HG03095 (cell line): ENCODE measurements around the gene MRPL24.
A peak's percentile ranks its signal among the peaks of the same experiment; 100 is the strongest.

Source experiments
- ATAC-seq: cut with Tn5 transposase; IDR thresholded peaks from one replicate; pipeline ENCODE4 v1.9.1; 2021; ENCODE audit warnings: moderate library complexity; ENCODE audit not compliant: unreplicated experiment

MRPL24 gene

DNA sequence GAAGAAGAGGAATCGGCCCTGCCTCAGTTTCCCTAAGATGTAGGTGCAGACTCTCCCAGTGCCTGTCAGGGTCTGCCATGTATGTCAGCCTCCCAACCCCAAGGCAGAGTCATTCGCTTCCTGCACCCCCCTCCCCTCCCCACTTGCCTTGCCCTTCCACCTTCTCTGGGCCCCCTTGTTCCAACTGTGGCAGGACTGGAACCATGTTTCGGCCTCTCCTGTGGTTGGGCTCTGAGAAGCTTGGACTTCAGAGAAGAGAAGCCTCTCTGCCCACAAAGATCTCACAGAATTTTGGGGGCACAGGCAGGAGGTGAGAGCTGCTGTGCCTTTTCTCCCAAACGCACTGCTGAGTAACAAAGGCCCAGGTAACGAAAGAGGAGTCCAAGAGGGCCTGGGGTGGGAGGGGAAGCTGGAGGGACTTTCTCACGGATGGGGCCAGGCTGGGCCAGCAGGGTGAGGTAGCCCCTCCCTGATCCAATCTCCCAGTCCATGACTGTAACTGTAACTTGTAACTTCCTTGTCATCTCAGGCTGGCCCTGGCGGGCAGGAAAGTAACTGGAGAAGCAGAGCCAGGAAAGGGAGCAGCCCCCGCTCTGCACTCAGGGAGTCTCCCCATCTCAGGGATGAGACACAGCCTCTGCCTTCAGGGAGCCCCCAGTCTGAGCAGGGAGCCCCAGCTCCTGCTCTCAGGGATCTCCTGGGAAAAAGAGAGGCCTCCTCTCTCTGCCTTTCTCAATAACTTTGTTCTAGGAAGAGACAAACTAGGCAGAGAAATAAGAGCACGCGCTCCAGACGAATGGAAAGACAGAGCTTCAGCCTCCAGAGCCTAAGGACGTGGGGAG, 46.8 kb downstream of the MRPL24 start:
- ATAC-seq, result no peak

DNA sequence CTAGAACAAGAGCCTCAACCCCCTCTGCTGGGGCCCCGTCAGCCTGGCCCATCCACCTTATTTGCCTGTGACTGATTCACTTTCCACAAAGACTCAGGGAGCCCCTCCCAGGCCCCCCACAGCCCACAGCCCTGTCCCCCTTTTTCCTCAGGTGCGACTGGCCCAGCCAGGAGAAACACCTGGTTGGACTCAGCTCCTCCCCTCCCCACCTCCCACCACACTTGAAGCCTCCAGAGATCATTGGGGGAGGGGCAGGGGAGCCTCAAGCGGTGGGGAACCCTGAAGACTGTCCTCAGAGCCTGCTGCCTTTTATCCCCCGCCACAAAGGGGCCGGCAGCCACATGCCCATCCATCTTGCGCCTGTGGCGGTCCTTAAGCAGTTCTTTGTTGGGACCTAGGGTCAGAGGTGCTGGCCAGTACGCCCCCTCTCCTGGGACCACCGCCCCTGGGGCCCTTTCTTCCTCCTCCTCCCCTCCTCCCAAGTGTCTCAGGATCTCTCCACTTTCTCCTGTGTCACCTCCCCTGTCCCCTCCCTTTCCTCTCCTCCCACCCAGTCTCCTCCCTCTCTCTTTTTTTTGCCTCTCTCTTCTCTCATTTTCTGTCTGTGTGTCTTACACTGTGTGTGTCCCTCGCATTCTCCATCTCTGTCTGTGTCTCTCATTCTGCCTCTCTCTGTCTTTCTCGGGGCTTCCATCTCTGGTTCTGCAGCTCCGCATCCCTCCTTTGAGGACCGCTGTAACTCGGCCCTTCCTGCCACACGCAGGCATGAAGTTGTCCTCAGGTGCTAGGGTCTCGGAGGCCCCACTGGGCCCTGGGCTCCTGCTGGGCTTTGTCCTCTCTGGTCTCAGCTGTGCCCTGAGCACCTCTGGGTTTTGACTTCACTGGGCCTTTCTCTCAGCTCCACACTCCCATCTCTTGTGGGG, 47.7 kb downstream of the MRPL24 start:
- no peak for ATAC-seq

DNA sequence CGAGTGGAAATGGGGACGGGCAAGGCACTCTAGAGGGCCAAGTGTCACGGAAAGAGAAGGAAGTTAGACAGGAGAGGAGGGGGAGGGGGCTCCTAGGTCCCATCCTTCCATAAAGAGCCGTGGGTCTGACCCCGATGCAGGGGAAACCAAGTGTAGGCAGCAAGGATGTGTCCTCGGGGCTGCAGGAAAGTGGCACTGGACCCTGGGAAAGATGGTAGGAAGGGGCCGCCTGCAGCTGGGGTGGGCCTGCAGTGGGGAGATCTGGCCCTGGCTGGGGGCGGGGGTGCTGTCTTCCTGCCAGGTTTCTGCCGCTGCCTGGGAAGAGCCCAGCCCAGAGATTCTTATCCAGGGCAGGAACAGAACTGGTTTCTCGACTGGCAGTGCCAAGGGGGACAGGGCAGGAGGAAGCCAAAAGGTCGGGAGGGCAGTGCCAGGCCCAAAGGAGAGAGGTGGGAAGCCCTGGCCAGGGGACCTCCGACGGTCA, 48.4 kb downstream of the MRPL24 start:
- ATAC-seq, result no peak

DNA sequence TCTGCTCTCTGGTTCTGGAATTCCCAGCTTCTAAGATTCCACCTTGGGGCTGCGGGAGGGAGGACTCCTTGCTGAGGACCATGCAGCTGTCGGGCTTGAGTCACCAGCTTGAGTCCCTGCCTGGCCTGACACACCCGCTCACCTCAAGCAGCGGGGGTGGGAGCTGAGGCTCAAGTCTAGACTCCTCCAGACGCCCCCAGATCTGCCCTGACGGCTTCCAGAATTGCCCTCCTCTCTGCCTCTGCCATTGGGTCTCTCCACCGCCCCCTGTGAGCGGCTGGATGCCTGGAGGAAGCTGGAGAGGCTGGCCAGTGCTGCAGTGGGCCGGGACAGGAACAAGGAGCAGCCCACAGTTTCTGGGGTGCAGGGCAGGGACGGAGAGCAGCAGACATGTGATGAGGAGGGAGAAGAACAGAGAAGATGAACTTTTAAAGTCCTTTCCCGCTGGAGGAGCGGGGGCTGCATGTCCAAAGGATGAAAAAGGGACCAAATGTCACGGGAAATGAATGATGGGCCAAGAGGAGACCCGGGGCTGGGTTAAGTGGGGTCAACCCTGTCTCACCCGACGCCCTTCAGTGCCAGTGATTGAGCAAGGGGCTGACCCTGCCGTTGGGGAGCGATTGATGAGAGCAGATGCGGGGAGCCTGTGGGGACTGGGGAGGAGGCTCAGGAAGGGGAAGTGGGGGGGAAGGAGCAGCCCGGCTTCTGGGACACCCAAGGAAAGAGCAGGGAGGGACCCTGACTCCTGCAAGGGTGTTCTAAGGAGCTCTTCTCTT, 49.0 kb downstream of the MRPL24 start:
- ATAC-seq, result no peak

DNA sequence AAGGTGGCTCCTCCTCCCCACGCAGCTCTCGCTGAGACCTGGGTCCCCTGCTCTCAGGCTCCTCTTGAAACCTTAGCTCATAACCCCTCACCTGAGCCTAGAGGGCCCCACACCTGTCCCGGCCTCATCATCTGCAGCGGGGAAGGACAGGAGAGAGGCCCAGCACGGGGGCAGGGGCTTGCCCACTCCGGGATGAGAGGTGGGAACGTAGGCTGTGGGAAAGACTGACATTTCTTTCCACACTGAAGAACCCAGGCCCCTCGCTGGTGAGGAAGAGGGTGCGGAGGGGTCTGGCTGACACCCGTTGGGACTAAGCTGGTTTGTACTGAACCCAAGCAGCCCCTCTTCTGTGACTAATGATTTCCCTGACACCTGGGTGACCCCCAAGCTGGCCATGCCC, 49.7 kb downstream of the MRPL24 start:
- no peak for ATAC-seq

DNA sequence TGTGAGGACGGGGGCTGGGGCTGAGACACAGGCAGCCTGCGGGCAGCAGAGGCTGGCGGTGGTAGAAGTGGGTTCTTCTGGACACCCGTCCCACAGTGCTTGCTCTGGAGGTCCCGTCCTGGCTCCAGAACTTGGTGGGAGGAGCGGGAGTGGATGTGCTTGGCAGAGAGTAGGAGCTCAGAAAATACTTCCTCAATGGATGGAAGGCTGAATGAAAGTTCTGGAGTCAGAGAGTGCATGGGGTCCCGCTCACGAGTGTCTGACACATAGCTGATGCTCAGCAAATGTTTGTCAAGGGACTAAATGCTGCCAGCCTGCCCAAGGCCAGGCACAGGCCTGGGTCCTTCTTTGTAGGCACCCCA, 50.2 kb downstream of the MRPL24 start:
- ATAC-seq, result no peak

DNA sequence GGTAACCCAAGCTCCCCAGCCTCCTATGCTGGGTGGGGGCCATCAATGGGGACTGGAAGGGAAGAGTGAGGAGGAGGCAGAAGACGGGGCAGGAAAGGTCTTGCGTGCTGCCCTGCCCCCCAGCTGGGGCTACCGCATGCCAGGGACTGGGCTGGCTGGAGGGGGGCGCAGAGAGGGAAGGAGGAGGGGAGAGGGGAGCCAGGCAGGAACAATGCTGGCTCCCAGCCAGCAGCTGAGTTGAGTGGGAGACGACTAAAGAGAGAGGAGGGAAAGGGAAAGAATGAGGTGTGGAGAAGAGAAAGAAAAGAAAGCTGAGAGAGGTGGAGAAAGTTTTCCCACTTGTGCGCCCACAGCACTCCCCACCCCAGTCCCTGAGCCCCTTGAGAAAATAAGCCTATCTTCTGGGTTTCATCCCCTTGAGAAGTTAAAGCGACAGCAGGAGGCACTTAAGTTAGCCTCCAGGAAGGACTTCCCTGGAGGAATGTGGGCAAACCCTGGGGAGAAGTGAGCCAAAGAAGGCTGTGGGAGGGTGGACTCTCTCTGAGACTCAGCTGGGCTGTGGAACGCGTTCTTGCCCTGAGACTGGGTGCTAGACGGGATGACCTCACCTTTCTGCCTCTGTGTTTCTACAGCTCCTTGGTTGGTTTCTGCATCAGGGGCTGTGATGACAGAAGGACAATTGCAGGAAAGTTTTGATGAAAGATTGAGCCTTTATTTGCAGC, 50.8 kb downstream of the MRPL24 start:
- ATAC-seq, result no peak

DNA sequence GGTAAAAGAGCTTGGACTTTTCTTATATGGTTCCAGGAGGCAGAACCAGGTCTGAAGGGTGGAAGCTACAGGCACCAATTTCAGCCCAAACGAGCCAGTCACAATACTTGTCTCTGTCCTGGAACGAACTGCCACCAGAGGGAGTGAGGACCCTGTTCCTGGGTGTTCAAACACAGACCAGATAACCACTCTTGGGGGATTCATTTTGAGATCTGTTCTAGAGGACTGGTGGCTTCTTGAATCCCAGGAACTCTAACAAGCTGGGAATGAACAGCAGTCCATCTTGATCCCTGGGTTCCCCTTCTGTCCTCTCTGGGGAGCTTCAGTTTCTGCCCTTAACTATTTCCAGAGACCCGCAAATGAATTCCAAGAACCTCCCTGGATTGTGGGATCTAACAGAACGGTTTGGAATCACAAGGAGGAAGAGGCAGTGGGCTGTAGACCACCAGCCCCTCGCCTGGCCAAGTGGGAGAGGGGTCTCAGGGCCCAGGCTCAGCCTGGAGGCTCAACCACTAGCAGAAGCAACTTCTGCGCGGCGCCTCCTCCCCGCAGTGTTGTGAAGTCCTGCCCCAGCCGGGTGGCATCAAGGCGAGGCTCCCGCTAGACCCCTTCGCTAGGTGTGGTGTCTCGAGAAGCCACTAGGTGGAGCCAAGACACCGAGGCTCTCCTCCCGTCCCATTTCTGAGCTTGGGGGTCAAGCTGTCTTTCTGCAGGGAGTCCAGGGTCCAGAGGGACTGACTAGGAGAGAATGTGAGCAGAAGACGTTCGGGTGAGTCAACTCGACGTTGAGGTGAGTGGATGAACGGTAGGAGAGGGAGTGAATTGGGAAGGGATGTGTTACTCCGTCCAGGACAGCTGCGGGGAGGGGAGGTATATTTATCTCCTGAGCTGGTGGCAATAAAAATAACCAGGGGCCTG, 51.6 kb downstream of the MRPL24 start:
- ATAC-seq, result peak; percentile 57
